HCT116 (cell line): Measurements from ENCODE around the gene CDC14A. TPM values are rescaled to one million over a fixed set of nuclear protein-coding genes. Genes with fewer than 3 reads are reported as not detected.

Source experiments
- ATAC-seq: fragments of 200-7000 bp; cut with Tn5 transposase; 2 replicates; pipeline ENCODE4 v1.9.1; 2020; ENCODE audit warnings: mild to moderate bottlenecking, moderate library complexity
- BruUV-seq: library from RNA; stranded (reverse); fragments of 400-500 nt; replicated peaks from 2 replicates; lab custom pipeline; 2021; lab: Mats Ljungman, UMichigan
- CTCF ChIA-PET: fragments of 300-600 bp; sonication (Branson Sonifier 250); formaldehyde crosslinking; loops from one replicate; lab custom pipeline; 2021; ENCODE audit warnings: antibody characterized with exemption; lab: Charles Lee
- POLR2A ChIA-PET: fragments of 300-600, 350-600 bp; sonication (Branson Sonifier 250); formaldehyde crosslinking; loops from one replicate; lab custom pipeline; 2021; ENCODE audit warnings: antibody characterized with exemption; lab: Charles Lee
- RAD21 ChIA-PET, 2 experiments: fragments of 300-600 bp; sonication (Branson Sonifier 250); formaldehyde crosslinking; loops; one replicate each; lab custom pipeline; 2023; ENCODE audit warnings: low total read pairs in 2 of 2; ENCODE audit not compliant: uncharacterized antibody in 2 of 2, unreplicated experiment in 2 of 2, low non-redundant PET in 1 of 2; lab: Charles Lee
- DNase-seq: peaks from one replicate; pipeline ENCODE4 v3.0.0-alpha.2; 2010; ENCODE audit warnings: low read depth, low spot score
- H2AFZ ChIP-seq: fragments of 200-600 bp; shearing (Covaris generic), sonication (generic); 2 replicates; pipeline ENCODE4 v1.6.1; 2017; ENCODE audit warnings: low read depth, mixed run types, mixed read lengths, antibody characterized with exemption, low read length; ENCODE audit not compliant: poor library complexity, severe bottlenecking
- H3K27ac ChIP-seq: 2 replicates; pipeline ENCODE4 v1.5.1; 2012; ENCODE audit warnings: low read depth, low read length
- H3K27me3 ChIP-seq: fragments of 200-600 bp; sonication (generic); 2 replicates; pipeline ENCODE4 v1.6.1; 2016; ENCODE audit warnings: mixed run types, low read length, mixed read lengths; ENCODE audit not compliant: insufficient read depth
- H3K36me3 ChIP-seq, 2 experiments: fragments of 200-500 bp in 1 of 2; fragments of 200-600 bp in 1 of 2; sonication (Bioruptor generic) in 1 of 2; sonication (generic) in 1 of 2; 2 replicates each; pipeline versions ENCODE4 v1.5.1 to v1.6.1; 2014 to 2016; ENCODE audit warnings: low read length in 2 of 2, inconsistent platforms in 1 of 2, mixed read lengths in 1 of 2, mixed run types in 1 of 2; ENCODE audit not compliant: insufficient read depth in 2 of 2, control insufficient read depth in 1 of 2
- H3K4me1 ChIP-seq, 2 experiments: fragments of 200-600 bp in 1 of 2; sonication (generic) in 1 of 2; 2 replicates each; pipeline versions ENCODE4 v1.5.1 to v1.6.1; 2012 to 2017; ENCODE audit warnings: low read length in 2 of 2, inconsistent platforms in 1 of 2, mild to moderate bottlenecking in 1 of 2, mixed read lengths in 1 of 2, mixed run types in 1 of 2, moderate library complexity in 1 of 2; ENCODE audit not compliant: insufficient read depth in 2 of 2, control insufficient read depth in 1 of 2
- H3K4me2 ChIP-seq: fragments of 200-600 bp; sonication (generic); 2 replicates; pipeline ENCODE4 v1.6.1; 2017; ENCODE audit warnings: mixed run types, low read length, mixed read lengths
- H3K4me3 ChIP-seq, 2 experiments: fragments of 200-600 bp in 1 of 2; sonication (generic) in 1 of 2; replicated peaks in 1 of 2; 2 replicates each; pipeline ENCODE4 v1.5.1; 2011 to 2016; ENCODE audit warnings: low read length in 2 of 2, control low read depth in 1 of 2, low read depth in 1 of 2, mild to moderate bottlenecking in 1 of 2, mixed read lengths in 1 of 2, mixed run types in 1 of 2
- H3K79me2 ChIP-seq: fragments of 200-600 bp; sonication (generic); 2 replicates; pipeline ENCODE4 v1.6.1; 2017; ENCODE audit warnings: mild to moderate bottlenecking, mixed run types, low read length, moderate library complexity, mixed read lengths; ENCODE audit not compliant: insufficient read depth
- H3K9ac ChIP-seq: fragments of 200-600 bp; sonication (generic); 2 replicates; pipeline ENCODE4 v1.6.1; 2016; ENCODE audit warnings: low read length, mixed read lengths
- H3K9me2 ChIP-seq: fragments of 200-600 bp; sonication (generic), shearing (Covaris generic); 2 replicates; pipeline ENCODE4 v1.6.1; 2017; ENCODE audit warnings: mixed run types, mild to moderate bottlenecking, moderate library complexity; ENCODE audit not compliant: insufficient read depth
- H3K9me3 ChIP-seq, 2 experiments: fragments of 200-500 bp in 1 of 2; fragments of 200-600 bp in 1 of 2; sonication (Bioruptor generic) in 1 of 2; sonication (generic) in 1 of 2; 2 replicates each; pipeline ENCODE4 v1.6.1; 2014 to 2017; ENCODE audit warnings: low read length in 2 of 2, mixed read lengths in 2 of 2, inconsistent platforms in 1 of 2, low read depth in 1 of 2, mild to moderate bottlenecking in 1 of 2, mixed run types in 1 of 2, moderate library complexity in 1 of 2; ENCODE audit not compliant: control insufficient read depth in 1 of 2, insufficient read depth in 1 of 2
- H4K20me1 ChIP-seq: fragments of 200-600 bp; sonication (generic), shearing (Covaris generic); 2 replicates; pipeline ENCODE4 v1.6.1; 2017; ENCODE audit warnings: mixed run types, mild to moderate bottlenecking, moderate library complexity; ENCODE audit not compliant: insufficient read depth
- CEBPB ChIP-seq: IDR thresholded peaks from 2 replicates; pipeline ENCODE4 v1.6.1; 2012; ENCODE audit warnings: low read depth
- POLR2A ChIP-seq: IDR thresholded peaks from 2 replicates; pipeline ENCODE4 v1.7.0; 2011; ENCODE audit warnings: borderline replicate concordance; ENCODE audit not compliant: insufficient read depth, insufficient read length; ENCODE audit errors: extremely low read depth
- RAD21 ChIP-seq: IDR thresholded peaks from 2 replicates; pipeline ENCODE4 v1.6.1; 2012; ENCODE audit warnings: low read depth, mild to moderate bottlenecking
- TCF7L2 ChIP-seq: IDR thresholded peaks from 2 replicates; pipeline ENCODE4 v1.7.0; 2011; ENCODE audit warnings: borderline replicate concordance, inconsistent platforms; ENCODE audit not compliant: insufficient read depth, insufficient read length; ENCODE audit errors: extremely low read depth
- YY1 ChIP-seq: IDR thresholded peaks from 2 replicates; pipeline ENCODE4 v1.6.1; 2011; ENCODE audit warnings: low read length, low read depth, moderate library complexity, mild to moderate bottlenecking; ENCODE audit not compliant: insufficient replicate concordance; ENCODE audit errors: extremely low read depth
- ZFX ChIP-seq: fragments of 450-650 bp; IDR thresholded peaks from 2 replicates; pipeline ENCODE4 v1.6.1; 2017
- intact Hi-C: fragments of 100-400 bp; cut with micrococcal nuclease; formaldehyde crosslinking; loops from 2 replicates; pipeline ENCODE4 v1.10.0; 2022
- total RNA-seq: library from RNA; stranded (reverse); gene quantifications from one replicate; pipeline ENCODE4 v1.2.1, GENCODE V29; 2021; ENCODE audit not compliant: unreplicated experiment
- TF ChIP-seq, protein P1 (sequence below): IDR thresholded peaks from 2 replicates; pipeline ENCODE4 v1.6.1; 2012; ENCODE audit warnings: low read depth
- TF ChIP-seq, protein P2 (sequence below): IDR thresholded peaks from 2 replicates; pipeline ENCODE4 v1.6.1; 2012

The CDC14A gene
- total RNA-seq, 1 experiment from 2014 or later = 5.1 TPM

DNA sequence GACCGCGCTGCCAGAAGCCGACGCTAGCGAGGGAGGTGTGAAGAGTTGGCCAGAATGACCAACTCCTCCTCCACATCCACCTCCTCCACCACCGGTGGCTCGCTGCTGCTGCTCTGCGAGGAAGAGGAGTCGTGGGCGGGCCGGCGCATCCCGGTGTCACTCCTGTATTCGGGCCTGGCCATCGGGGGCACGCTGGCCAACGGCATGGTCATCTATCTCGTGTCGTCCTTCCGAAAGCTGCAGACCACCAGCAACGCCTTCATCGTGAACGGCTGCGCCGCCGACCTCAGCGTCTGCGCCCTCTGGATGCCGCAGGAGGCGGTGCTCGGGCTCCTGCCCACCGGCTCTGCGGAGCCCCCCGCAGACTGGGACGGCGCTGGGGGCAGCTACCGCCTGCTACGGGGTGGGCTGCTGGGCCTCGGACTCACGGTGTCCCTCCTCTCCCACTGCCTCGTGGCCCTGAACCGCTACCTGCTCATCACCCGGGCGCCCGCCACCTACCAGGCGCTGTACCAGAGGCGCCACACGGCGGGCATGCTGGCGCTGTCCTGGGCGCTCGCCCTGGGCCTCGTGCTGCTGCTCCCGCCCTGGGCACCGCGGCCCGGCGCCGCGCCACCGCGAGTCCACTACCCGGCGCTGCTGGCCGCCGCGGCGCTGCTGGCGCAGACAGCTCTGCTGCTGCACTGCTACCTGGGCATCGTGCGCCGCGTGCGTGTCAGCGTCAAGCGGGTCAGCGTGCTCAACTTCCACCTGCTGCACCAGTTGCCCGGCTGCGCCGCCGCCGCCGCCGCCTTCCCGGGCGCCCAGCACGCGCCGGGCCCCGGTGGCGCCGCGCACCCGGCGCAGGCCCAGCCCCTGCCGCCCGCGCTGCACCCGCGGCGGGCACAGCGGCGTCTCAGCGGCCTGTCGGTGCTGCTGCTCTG, 186.9 kb downstream of the CDC14A start:
- Histone ChIP-seq H2AFZ (no peak overlapping the region), H3K9me3 (no peaks in the 10 kb centered on the region), H3K4me3 (no peak overlapping the region), H3K9ac (no peak overlapping the region)
- TF ChIP-seq YY1 = no peak
- TF ChIP-seq CEBPB = no peak
- TF ChIP-seq POLR2A = no peak
- TF ChIP-seq, protein P1, sequence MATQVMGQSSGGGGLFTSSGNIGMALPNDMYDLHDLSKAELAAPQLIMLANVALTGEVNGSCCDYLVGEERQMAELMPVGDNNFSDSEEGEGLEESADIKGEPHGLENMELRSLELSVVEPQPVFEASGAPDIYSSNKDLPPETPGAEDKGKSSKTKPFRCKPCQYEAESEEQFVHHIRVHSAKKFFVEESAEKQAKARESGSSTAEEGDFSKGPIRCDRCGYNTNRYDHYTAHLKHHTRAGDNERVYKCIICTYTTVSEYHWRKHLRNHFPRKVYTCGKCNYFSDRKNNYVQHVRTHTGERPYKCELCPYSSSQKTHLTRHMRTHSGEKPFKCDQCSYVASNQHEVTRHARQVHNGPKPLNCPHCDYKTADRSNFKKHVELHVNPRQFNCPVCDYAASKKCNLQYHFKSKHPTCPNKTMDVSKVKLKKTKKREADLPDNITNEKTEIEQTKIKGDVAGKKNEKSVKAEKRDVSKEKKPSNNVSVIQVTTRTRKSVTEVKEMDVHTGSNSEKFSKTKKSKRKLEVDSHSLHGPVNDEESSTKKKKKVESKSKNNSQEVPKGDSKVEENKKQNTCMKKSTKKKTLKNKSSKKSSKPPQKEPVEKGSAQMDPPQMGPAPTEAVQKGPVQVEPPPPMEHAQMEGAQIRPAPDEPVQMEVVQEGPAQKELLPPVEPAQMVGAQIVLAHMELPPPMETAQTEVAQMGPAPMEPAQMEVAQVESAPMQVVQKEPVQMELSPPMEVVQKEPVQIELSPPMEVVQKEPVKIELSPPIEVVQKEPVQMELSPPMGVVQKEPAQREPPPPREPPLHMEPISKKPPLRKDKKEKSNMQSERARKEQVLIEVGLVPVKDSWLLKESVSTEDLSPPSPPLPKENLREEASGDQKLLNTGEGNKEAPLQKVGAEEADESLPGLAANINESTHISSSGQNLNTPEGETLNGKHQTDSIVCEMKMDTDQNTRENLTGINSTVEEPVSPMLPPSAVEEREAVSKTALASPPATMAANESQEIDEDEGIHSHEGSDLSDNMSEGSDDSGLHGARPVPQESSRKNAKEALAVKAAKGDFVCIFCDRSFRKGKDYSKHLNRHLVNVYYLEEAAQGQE = no peak
- no peak for TF ChIP-seq ZFX
- TF ChIP-seq RAD21 = no peak
- TF ChIP-seq, protein P2, sequence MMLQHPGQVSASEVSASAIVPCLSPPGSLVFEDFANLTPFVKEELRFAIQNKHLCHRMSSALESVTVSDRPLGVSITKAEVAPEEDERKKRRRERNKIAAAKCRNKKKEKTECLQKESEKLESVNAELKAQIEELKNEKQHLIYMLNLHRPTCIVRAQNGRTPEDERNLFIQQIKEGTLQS = no peak
- no peak for TF ChIP-seq TCF7L2
- TF ChIP-seq, all 23 proteins: peak for 0
- Histone ChIP-seq H3K27me3 (peaks cover 15% of the 10 kb centered on the region; the same call in 1 of the 2 replicates), H3K9me2 (no peaks in the 10 kb centered on the region), H3K4me2 (no peak overlapping the region), H3K36me3 (no peaks in the 10 kb centered on the region), H4K20me1 (no peaks in the 10 kb centered on the region), H3K79me2 (no peaks in the 10 kb centered on the region), H3K4me1 (no peaks in the 10 kb centered on the region), H3K27ac (no peak overlapping the region)
- BruUV-seq = no TSS peak
- DNase-seq = no peak
- RAD21 ChIA-PET = no interaction called here
- ATAC-seq = no peak
- intact Hi-C loops = no loop called here
- CTCF ChIA-PET = no interaction called here
- POLR2A ChIA-PET = no interaction called here
